GM19043 (cell line): ENCODE data around the gene NCAN.
"Not testable (repeated sequence)": the region's sequence is repeated elsewhere in the genome, so short reads cannot be mapped to it uniquely, and the experiment has no call there.

Experiments used
- ATAC-seq: cut with Tn5 transposase; IDR thresholded peaks from one replicate; pipeline ENCODE4 v1.9.1; 2021; ENCODE audit warnings: low read depth; ENCODE audit not compliant: unreplicated experiment

The NCAN gene

DNA sequence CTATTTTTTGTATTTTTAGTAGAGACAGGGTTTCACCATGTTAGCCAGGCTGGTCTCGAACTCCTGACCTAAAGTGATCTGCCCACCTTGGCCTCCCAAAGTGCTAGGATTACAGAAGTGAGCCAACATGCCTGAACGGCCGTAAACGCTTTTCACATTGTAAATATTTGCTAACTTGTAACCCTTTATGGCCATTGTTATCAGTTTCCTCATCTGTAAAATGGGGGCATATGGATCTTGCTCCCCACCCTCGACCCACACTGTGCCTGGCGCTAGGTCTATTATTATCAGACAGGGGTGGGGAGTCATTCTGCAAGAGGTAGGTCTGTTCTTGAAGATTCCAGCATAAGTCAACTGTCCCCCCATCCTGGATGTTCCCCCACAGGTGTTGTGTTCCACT is 11.9 kb downstream of the NCAN start:
- no peak for ATAC-seq

DNA sequence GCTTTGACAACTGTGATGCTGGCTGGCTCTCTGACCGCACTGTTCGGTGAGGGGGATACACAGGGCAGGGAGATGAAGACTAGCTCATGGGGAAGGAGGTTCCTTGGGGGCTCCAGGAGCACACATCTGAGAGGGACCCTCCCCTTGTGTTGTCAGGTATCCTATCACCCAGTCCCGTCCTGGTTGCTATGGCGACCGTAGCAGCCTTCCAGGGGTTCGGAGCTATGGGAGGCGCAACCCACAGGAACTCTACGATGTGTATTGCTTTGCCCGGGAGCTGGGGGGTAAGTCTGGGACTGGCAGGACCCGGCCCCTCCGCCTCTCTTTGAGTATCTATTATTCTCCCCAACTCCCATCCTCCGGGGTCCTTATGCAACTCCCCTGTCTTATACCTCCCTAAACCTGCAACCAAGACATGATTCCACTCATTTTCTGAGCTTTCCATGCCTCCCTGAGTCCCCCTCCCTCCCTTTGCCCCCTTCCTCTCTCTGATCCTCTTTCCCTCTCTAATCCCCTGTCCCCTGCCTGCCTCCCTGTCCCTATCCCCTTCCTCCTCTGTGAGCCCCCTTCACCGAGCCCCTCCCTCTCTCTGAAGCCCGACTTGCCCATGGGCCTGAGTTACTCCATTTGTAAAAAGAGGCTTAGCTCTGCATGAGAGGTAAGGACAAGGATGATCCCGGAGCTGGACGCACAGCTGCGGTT is 12.5 kb downstream of the NCAN start:
- no peak for ATAC-seq

DNA sequence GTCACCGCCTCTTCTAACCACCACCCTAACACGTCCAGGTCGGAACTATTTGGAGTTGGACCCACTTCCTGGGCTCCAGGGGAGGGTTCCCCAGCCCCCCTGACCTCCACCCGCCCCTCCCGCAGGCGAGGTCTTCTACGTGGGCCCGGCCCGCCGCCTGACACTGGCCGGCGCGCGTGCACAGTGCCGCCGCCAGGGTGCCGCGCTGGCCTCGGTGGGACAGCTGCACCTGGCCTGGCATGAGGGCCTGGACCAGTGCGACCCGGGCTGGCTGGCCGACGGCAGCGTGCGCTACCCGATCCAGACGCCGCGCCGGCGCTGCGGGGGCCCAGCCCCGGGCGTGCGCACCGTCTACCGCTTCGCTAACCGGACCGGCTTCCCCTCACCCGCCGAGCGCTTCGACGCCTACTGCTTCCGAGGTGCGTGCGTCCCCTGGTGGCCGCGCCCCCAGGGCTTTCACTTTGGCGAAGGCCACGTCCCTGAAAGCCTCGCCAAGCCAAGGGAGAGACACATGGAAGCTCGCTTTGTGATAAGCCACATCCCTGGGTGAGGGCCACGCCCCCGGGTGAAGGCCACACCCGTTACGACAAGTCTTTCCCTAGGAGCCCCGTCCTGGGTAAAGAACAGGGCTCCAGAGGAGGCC is 13.2 kb downstream of the NCAN start:
- ATAC-seq, result no peak

DNA sequence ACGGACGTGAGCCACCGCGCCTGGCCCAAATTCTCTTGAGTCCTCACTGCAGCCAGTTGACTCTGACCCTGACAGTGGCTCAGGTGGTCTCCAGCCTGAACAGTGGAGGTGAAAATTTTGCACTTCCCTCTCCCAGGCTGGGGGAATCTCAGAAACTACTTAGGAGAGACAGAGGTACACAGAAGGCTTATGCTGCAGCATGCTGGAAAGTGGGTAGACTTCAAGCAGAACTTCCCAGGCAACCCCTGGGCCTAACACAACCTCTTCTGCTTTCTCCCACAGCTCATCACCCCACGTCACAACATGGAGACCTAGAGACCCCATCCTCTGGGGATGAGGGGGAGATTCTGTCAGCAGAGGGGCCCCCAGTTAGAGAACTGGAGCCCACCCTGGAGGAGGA is 14.4 kb downstream of the NCAN start:
- ATAC-seq, result no peak

DNA sequence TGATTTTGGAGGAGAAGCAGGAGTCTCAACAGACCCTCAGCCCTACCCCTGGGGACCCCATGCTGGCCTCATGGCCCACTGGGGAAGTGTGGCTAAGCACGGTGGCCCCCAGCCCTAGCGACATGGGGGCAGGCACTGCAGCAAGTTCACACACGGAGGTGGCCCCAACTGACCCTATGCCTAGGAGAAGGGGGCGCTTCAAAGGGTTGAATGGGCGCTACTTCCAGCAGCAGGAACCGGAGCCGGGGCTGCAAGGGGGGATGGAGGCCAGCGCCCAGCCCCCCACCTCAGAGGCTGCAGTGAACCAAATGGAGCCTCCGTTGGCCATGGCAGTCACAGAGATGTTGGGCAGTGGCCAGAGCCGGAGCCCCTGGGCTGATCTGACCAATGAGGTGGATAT is 14.9 kb downstream of the NCAN start:
- ATAC-seq, result no peak

DNA sequence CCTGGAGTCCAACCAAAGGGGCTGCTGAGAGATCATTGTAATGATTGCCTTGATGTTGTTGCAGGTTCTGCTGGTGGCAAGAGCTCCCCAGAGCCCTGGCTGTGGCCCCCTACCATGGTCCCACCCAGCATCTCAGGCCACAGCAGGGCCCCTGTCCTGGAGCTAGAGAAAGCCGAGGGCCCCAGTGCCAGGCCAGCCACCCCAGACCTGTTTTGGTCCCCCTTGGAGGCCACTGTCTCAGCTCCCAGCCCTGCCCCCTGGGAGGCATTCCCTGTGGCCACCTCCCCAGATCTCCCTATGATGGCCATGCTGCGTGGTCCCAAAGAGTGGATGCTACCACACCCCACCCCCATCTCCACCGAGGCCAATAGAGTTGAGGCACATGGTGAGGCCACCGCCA is 15.5 kb downstream of the NCAN start:
- ATAC-seq, result no peak

DNA sequence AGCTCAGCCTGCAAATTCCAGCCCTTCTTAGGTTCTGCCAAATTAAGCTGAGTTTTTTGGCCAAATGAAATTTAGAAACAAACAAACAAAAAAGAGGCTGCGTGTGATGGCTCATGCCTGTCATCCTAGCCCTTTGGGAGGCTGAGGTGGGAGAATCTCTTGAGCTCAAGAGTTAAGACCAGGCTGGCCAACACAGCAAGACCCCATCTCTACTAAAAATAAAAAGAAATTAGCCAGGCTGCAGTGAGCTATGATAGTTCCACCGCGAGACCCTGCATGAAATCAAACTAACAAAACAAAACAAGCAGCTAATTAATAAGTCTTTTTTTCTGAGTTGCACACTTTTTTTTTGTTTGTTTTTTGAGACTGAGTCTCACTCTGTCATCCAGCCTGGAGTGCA is 17.9 kb downstream of the NCAN start:
- no peak for ATAC-seq

DNA sequence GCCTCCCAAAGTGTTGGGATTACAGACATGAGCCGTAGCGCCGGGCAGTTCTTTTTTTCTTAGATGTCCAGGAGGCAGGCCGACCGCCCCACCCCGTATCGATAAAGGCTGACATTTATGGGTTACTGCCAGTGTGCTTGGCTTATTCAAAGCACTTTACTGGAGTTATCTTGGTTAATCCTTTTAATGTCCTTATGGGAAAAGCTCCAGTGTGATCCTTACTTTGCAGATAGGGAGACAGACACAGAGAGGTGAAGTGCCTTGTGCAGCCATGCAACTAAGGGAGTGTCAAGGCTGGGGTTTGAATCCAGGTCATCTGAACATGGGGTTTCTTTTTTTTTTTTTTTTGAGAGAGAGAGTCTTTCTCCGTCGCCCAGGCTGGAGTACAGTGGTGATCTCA is 19.2 kb downstream of the NCAN start:
- no peak for ATAC-seq

DNA sequence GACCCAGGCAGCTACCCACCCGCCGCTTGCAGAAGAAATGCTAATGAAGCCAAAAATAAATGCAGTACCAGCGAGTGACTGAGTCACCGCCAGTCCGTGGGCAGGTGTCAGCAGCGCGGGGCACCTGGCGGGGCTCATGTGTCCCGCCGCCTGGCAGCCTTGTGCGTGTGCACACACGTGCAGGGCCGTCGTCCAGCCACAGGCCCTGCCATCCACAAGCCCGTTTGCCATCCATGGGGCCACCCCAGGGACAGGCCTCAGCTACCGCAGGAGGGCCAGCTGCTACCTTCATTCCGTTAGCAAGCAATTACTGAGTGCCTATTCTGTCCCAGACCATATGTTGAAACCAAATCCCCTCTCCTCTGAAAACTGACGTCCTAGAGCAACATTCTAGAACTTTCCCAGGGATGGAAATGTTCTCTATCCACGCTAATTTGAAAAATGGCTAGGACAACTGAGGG is 20.5 kb downstream of the NCAN start:
- no peak for ATAC-seq

DNA sequence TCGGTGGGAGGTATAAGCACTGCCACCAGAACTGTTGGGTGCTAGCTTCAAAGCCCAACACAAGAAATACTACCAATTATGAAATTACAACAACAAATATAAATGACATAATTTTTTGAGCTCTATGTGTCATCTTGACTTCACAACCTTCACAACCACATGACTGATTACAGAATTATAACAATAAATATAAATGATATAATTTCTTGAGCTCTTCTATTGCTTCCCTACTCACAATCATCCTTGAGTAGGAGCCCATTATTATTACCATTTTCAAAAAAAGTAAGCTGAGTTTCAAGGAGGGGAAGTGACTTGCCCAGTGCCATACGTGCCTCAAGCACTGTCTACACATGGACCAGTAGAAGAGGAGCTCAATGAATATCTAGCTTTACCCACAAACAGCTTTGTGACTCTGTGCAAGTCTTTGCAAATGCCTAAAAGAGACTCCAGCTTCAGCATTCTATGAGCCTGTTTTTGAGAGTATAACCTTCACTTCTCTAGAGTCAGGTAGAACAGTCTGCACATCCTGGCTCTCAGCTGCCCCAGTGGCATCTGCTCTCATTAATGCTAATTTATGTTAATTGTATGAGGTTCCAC is 22.6 kb downstream of the NCAN start:
- ATAC-seq, result no peak

DNA sequence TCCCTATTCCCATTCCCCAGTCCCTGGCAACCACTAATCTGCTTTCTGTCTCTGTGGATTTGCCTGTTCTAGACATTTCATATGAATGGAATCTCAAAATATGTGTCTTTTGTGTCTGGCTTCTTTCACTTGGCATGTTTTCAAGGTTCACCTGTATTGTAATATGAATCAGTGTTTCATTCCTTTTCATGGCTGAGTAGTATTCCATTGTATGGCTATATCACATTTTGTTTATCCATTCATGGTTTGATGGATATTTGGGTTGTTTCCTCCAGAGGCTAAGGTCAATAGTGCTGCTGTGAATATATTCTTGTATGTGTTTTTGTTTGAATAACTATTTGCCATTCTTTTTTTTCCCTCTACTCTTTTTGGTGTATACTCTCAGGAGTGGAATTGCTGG is 24.4 kb downstream of the NCAN start:
- no peak for ATAC-seq

DNA sequence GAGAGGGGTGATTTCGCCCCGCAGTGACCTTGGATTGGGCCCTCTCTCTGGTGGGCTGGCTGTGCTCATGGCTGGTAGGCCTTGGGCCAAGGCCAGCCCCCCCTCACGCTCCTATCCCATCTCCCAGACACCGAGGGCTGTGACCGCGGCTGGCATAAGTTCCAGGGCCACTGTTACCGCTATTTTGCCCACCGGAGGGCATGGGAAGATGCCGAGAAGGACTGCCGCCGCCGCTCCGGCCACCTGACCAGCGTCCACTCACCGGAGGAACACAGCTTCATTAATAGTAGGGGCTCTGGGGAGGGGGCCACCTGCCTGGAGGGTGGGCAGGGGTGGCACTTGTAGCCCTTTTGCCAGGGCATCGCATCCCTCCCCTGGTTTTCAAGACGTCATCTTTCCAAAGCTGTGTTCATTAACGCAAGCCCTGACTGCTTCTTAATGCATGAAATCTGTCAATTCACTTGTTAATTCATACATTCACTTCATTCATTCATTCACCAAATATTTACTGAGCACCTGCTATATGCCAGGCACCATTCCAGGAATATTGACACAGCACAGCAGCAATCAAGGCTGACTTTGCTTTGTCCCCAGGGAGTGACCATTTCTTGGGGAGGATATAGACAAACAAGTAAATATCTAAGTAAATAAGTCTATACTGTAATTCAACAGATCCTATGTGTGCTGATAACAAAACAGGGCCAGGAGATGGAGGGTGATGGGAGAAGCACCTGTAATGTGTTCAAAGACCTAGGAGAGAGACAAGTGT is 26.6 kb downstream of the NCAN start:
- no peak for ATAC-seq

DNA sequence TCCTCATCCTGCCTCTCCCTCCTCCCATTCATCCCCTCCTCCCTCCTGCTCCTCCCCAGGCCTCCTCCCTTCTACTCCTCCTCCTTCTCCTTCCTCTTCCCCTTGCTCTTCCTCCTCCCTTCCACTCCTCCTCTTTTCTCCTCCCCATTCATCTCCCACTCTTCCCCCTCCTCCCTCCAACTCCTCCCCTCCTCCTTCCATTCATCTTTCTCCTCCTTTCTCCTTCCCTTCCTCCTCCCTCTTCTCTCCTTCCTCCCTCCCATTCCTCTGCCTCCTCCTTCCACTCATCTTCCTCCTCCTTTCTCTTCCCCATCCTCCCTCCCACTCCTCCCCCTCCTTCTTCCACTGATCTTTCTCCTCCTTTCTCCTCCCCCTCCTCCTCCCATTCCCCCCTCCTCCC is 27.9 kb downstream of the NCAN start:
- no peak for ATAC-seq

DNA sequence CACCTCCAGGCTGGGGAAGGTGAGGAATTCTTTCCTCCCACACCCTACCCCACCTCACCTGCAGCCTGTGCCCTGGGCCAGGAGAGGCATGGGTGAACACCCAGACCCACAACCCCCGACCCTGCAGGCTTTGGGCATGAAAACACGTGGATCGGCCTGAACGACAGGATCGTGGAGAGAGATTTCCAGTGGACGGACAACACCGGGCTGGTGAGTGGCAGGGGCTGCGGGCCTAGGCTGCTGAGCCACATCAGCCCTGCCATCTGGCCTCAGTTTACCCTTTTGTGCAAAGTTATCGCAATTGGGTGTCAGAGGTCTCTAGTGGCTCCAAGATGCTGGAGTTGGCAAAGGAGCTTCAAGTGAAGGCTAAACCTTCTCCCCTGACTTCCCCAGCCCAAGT is 28.7 kb downstream of the NCAN start:
- ATAC-seq, result no peak

DNA sequence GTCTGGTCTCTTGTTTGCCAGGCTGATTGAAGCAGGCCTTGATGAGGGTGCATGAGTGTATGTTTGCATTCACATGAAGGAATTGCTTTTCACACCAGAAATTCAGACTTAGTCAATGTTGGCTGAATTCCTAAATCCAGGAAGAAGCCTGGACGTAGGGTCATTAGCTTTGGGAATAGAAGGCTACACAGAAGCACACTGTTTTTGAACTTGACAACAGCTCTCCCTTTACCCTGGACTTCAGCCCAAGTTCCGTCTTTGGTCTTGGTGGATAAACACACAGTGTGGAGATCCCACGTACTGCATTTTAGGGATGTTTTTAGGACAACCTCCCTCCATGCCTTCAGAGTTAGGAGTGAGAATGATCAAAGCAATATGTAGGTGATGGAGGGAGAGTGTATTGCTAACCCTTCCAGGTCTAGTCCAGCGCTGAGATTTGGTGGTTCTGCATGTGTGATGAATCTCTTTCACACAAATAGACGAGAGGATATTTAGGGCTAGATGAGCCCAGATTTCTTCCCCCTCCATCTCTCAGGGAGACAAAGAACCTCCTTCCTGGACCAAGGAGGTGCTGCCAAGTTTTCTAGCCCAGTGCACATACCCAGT is 38.5 kb downstream of the NCAN start:
- ATAC-seq, result no peak

DNA sequence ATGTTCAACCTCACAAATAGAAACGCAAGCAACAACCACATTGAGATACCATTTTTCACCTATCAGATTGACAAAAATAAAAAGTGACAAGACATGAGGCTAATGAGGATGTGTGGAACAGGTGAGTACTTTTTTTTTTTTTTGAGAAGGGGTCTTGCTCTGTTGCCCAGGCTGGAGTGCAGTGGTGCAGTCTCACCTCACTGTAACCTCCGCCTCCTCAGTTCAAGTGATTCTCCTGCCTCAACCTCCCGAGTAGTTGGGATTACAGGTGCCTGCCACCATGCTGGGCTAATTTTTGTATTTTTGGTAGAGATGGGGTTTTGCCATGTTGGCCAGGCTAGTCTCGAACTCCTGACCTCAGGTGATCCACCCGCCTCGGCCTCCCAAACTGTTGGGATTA is 41.7 kb downstream of the NCAN start:
- not testable (repeated sequence) for ATAC-seq

DNA sequence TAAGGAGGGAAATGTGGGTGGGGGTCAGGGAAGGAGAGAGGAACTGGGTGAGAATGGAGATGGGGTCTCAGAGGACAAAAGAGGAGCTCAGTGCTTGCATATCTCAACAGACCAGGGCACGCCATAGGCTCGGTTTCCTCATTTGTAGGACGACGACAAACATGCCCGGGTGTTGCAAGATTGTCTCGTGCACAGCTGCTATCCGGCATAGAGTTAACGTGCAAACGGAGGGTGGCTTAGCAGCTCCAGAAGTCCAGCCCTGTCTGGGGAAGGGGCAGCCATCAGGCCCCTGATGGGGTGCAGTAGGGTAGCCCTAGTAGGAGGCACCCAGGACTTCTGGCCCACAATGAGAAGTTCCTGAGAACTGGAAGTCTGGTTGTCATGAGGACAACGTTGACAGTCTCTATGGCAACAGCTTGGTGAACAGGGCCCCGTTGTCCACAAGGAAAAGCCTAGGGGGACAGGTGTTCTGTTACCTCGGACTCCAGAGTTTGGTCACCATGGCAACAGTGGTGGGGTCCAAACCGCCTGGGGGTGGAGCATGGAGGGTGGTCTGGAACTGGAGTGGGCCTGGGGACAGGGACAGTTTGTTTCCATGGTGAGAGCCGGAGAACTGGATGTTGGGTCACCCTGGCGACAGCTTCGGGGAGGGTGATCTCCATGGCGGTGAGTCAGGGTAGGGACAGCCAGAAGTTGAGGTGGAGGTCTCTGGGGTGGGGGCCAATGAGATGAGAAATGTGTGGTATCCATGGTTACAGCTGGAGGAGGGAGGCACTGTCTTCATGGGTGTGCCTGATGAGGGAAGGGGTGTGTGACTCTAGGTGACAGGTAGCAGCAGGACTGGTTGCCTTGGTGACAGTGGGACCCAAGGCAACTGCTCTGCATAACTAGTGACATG is 44.6 kb downstream of the NCAN start:
- ATAC-seq, result no peak

DNA sequence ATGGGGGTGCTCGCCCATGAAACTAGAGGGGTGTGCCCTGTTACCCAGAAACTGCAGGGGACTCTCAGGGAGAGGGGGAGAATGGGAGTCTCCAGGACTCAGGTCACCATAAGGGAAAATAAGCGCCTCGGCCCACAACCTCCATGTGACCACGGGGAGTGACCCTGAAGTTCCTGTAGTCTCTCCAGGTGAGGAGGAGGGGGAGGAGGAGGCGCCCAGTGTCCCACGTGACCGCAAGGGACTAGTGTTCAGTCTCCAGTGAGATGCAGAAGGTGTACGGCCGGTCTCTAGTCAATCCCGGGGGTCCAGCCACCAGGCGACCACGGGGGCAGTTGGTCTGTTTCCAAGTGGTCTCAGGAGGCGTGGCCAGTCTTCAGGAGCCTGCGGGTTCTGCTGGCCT is 45.4 kb downstream of the NCAN start:
- no peak for ATAC-seq

DNA sequence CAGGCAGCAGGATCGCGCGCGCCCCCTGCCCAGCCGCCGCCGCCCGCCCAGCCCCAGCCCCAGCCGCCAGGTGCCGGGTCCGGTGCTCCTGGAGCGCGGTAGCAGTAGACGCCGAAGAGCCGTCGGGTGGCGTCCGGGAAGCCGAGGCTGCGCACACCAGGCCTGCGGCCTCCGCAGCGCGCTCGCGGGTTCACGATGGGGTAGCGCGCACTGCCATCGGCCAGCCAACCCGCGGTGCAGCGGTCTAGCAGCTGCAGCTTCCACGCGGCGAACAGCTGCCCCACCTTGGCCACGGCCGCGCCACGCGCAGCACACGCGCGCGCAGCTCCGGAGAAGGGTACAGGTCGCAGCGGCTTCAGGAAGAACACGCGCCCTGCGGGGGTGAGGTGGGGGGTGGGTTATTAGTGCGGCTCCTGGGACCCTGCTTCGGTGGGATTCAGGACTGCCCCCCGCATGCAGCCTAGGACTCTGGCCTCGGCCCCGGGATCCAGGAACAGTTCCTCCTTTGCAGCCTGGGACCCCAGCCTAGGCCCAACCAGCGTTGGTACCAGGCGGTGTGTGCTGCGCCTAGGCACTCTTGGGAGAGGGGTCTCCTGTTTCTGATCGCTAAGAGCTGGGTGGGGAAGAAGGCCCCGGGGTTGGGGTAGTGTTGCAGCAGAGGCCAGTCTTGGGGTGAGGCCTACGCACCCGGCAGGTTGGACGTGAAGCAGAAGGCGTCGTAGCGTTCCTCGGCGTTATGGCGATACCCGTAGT is 46.3 kb downstream of the NCAN start:
- no peak for ATAC-seq
